ENCODE measurements around the gene RBM38.

Gene RBM38

DNA sequence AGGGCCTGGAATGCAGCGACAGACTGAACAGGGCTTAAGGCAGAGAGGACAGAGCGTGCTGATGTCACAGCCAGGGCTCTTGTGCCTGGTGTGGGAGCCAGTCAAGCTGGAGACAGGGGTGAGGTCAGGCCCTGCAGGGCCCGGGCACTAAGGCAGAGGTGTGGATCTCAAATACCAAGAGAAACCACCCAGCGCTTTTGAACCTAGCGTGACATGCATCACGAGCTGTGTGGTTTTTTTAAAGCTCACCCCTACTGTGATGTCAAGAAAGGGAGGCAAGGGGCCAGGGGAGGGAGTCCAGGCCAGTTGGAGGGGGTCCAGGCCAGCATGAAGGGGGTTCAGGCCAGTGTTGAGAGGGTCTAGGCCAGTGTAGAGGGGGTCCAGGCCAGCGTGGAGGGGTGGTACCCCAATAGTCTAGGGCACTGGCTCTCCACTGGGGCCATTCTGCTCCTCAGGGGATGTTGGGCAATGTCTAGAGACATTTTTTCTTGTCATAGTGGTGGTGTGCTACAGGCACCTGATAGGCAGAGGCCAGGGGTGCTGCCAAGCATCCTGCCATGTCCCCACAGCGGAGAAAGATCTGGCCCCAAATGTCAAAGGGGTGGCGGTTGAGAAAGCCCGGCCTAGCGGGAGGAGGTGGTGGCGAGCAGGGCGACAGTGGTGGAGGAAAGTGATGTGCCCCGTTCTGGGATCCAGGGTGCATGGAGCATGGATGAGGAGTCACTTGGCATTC lies 42.6 kb downstream of the RBM38 start:
- Mint-ChIP-seq H3K4me3 (peak overlapping the region; percentile 11 to 27), H3K36me3 (peaks cover 0 to 5% of the 10 kb centered on the region in 2 donors), H3K9me3 (peaks cover 0 to 5% of the 10 kb centered on the region in 2 donors), H3K4me1 (peaks cover 48 to 78% of the 10 kb centered on the region in 2 donors), H3K27ac (peak overlapping the region; percentile 72), H3K27me3 (no peaks in the 10 kb centered on the region)
- peak; percentile 57 for ATAC-seq (replicated peaks)
- peak; percentile 41 for DNase-seq

DNA sequence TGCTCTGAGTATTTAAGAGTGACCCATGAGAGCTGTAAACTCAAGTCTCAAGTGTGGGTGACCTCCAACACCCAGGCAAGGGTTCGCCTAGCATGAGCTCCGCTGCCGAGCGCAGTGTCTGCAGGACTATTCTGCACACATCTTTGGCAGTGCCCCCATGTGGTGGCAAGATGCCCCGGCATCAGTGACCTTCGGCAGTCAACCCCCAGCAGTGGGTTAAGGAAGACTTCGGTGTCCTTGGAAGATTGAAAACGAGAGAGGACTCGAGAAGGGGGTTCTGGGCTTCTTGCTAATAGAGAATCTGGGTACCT lies 43.1 kb downstream of the RBM38 start:
- Mint-ChIP-seq H3K27me3 (no peaks in the 10 kb centered on the region), H3K9me3 (peaks cover 0 to 5% of the 10 kb centered on the region in 2 donors), H3K4me3 (no peak overlapping the region), H3K4me1 (peaks cover 48 to 73% of the 10 kb centered on the region in 2 donors), H3K27ac (no peak overlapping the region), H3K36me3 (peaks cover 0 to 5% of the 10 kb centered on the region in 2 donors)
- ATAC-seq (replicated peaks) (no peak), DNase-seq (no peak)

DNA sequence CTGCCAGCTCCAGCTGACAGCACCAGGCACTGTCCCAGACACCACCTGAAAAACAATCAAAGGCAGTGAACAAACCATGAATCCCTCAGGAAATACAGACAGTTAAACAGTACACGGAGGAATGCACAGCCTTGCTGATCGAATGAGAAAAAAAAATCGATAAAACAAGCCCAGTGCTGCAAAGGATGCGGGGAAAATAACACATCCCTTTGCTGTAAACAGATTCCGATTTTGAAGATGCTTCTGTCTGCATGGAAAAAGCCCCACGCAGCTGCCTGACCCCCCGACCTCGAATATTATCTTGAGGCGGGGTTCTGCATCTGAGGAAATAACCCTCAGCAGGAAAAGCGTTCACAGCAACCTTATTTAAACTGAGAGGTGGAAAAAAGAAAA lies 43.9 kb downstream of the RBM38 start:
- Mint-ChIP-seq H3K27ac (no peak overlapping the region), H3K4me1 (peaks cover 43 to 72% of the 10 kb centered on the region in 2 donors), H3K9me3 (peaks cover 0 to 5% of the 10 kb centered on the region in 2 donors), H3K36me3 (peaks cover 0 to 5% of the 10 kb centered on the region in 2 donors), H3K4me3 (peak overlapping the region; percentile 26 to 56), H3K27me3 (no peaks in the 10 kb centered on the region)
- ATAC-seq (replicated peaks), result no peak
- DNase-seq, result no peak

DNA sequence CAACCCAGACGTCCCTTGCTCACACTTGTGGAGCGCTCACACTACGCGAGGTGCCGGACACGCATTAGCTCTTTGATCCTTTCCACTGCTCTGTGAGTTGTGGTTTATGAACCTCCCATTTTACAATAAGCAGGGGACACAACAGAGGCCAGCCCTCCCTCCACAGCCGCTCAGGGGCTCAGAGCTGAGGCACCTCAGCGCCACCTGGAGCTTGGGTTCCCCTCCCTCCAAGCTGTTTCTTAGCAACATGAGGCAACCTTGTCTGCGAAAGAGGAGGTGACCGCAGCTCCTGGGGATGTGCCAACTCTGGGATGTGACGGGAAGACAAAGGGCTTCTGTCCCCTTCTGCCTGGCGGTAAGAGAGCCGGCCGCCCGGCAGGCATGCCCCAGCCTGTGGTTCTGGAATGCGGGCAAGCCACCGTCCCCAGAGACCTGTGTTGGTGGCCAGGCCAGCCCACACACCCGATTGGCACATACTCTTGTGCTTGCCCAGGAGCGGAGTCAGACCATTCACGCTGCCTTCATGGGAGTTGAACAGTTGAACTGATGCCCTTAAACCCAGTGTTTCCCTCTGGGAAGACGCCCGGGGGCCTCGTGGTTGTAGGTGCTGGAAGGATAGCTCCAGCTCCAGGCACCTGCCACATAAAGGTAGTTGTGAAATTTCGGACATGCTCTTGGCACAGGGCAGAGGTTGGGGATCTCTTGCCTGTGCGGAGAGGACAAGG lies 44.5 kb downstream of the RBM38 start:
- ATAC-seq (replicated peaks) (peak; percentile 36 to 47), DNase-seq (peak; percentile 26)
- peaks cover 44 to 76% of the 10 kb centered on the region in 2 donors for H3K4me1 Mint-ChIP-seq
- H3K27ac Mint-ChIP-seq, result peak overlapping the region; percentile 22
- H3K27me3 Mint-ChIP-seq, result no peaks in the 10 kb centered on the region
- H3K36me3 Mint-ChIP-seq, result peaks cover 0 to 5% of the 10 kb centered on the region in 2 donors
- peak overlapping the region; percentile 36 to 64 for H3K4me3 Mint-ChIP-seq
- peaks cover 0 to 5% of the 10 kb centered on the region in 2 donors for H3K9me3 Mint-ChIP-seq

DNA sequence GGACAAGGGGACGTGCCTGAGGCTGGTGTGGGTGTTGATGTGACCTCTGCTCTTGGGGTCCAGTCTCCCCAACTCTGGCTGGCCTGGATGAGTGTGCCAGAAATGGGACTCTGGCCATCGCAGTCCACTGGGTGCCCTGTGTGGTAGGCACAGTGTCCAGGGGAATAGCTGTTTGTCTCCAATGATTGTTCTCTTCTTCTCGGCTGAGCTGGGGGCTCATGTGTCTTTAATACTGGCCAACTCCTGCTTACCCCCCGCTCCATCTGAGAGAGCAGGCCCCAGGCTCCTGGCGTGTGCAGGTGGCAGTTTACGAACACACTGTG lies 45.0 kb downstream of the RBM38 start:
- Mint-ChIP-seq H3K4me1 (peaks cover 45 to 77% of the 10 kb centered on the region in 2 donors), H3K36me3 (peaks cover 0 to 5% of the 10 kb centered on the region in 2 donors), H3K4me3 (no peak overlapping the region), H3K27ac (no peak overlapping the region), H3K27me3 (no peaks in the 10 kb centered on the region), H3K9me3 (peaks cover 0 to 5% of the 10 kb centered on the region in 2 donors)
- no peak for ATAC-seq (replicated peaks)
- no peak for DNase-seq

DNA sequence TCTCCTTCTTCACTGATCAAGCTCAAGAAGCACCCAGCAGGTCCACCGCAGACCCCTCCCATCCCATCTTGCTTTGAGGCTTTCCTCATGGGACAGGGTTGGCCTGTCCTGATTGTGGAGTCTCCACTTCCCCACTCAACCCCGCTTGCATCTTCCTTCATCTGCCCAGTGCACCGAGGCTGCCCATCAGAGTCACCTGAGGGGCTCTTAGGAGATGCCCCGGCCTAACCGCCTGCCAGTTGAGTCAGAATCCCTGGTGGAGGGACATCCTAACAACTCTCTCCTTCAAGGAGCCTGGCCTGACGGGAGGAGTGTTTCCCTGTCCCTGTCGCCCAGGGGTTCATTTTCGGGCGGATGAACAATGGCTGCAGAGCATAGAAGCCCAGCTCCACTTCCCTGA lies 46.1 kb downstream of the RBM38 start:
- DNase-seq (no peak), ATAC-seq (replicated peaks) (no peak)
- Mint-ChIP-seq H3K36me3 (peaks cover 0 to 5% of the 10 kb centered on the region in 2 donors), H3K27ac (no peak overlapping the region), H3K4me1 (peaks cover 45 to 76% of the 10 kb centered on the region in 2 donors), H3K27me3 (no peaks in the 10 kb centered on the region), H3K9me3 (peaks cover 0 to 5% of the 10 kb centered on the region in 2 donors), H3K4me3 (no peak overlapping the region)

DNA sequence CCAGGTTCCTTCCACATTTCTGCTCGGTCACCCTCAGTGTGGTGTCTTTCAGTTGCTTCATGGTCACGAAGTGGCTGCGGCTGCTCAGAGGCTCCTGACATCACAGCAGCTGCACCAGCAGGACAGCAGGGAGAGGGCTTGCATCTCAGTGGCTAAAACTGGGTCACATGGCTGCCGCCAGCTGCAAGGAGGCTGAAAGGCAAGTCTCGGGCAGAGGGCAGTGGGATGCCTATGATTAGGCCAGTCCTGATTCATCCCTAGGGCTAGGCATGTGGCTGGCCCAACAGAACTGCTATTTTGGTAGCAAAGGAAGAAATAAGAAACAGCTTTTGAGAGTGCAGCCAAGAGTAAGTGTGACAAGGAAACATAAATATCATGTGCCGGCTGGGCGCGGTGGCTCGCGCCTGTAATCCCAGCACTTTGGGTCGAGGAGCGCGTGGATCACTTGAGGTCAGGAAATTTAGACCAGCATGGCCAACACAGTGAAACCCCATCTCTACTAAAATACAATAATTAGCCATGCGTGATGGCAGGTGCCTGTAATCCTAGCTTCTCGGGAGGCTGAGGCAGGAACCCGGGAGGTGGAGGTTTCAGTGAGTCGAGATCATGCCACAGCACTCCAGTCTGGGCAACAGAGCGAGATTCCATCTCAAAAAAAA lies 46.6 kb downstream of the RBM38 start:
- peaks cover 0 to 5% of the 10 kb centered on the region in 2 donors for H3K36me3 Mint-ChIP-seq
- no peak for DNase-seq
- H3K9me3 Mint-ChIP-seq, result peaks cover 0 to 5% of the 10 kb centered on the region in 2 donors
- no peak overlapping the region for H3K27ac Mint-ChIP-seq
- no peak overlapping the region for H3K4me3 Mint-ChIP-seq
- no peaks in the 10 kb centered on the region for H3K27me3 Mint-ChIP-seq
- peaks cover 40 to 71% of the 10 kb centered on the region in 2 donors for H3K4me1 Mint-ChIP-seq
- no peak for ATAC-seq (replicated peaks)

DNA sequence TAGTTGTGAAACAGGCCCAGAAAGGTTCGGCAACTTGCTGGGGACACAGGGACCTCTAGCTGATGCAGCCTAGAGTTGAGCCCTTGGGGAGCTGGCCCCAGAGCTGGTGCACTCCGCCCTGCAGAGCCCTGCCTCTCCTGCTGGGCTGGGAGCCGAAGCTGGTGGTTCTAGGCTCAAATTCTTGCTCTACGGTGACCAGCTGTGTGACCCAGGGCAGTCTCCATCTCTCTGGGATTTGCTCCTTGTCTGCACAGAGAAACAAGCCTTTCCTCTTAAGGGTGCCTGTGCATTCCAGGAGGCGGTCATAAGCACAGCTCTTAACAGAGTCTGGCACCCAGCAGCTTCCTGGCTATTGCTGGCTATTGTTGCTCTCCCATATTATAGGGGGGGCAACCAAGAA lies 47.4 kb downstream of the RBM38 start:
- Mint-ChIP-seq H3K27me3 (no peaks in the 10 kb centered on the region), H3K36me3 (peaks cover 0 to 5% of the 10 kb centered on the region in 2 donors), H3K4me1 (peaks cover 32 to 63% of the 10 kb centered on the region in 2 donors), H3K27ac (no peak overlapping the region), H3K4me3 (no peak overlapping the region), H3K9me3 (peaks cover 0 to 5% of the 10 kb centered on the region in 2 donors)
- DNase-seq, result no peak
- ATAC-seq (replicated peaks), result no peak

DNA sequence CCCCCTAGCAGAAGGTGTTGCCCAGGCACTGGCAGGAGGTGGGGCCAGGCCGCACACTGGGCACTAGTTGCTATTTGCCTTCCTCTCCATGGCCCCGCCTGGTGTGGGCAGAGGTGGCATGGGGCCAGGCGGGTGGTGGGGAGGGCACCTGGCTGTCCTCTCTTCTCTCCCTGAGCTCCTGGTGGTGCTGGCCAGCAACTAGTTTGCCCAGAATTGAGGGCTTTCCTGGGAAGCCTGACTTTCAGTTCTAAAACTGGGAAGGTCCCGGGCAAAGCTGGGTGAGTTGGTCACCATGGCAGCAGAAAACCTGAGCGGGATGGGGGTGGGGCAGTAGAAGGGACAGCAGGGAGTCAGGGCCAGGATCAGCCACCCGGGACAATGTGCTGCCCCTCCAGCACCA lies 48.2 kb downstream of the RBM38 start:
- H3K27me3 Mint-ChIP-seq, result no peaks in the 10 kb centered on the region

DNA sequence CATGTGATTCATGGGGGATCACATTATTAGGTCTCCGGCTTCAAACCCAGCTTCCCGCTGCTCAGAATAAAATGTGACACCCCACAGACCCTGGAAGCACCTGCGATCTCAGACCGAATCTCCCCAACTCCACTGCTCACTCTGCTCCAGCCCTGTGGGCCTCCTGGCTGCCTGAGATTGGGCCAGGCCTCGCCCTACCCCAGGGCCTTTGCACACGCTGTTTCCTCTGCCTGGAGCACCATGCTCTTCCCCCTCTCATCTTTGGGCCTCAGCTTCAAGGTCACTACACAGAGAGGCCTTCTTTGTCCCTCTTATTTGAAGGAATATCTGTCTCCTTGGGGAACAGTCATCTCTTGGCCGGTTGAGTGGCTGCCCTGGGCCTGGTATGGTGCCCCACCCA lies 48.8 kb downstream of the RBM38 start:
- DNase-seq (no peak), ATAC-seq (replicated peaks) (no peak)
- no peak overlapping the region for H3K27ac Mint-ChIP-seq
- H3K9me3 Mint-ChIP-seq, result peaks cover 0 to 5% of the 10 kb centered on the region in 2 donors
- H3K4me3 Mint-ChIP-seq, result no peak overlapping the region
- peaks cover 19 to 50% of the 10 kb centered on the region in 2 donors for H3K4me1 Mint-ChIP-seq
- no peaks in the 10 kb centered on the region for H3K27me3 Mint-ChIP-seq
- H3K36me3 Mint-ChIP-seq, result peaks cover 0 to 5% of the 10 kb centered on the region in 2 donors

More for the DNA sequence above, 48.2 kb downstream of the RBM38 start:
- peaks cover 24 to 55% of the 10 kb centered on the region in 2 donors for H3K4me1 Mint-ChIP-seq
- H3K36me3 Mint-ChIP-seq, result peaks cover 0 to 5% of the 10 kb centered on the region in 2 donors
- H3K27ac Mint-ChIP-seq, result no peak overlapping the region
- no peak overlapping the region for H3K4me3 Mint-ChIP-seq
- H3K9me3 Mint-ChIP-seq, result peaks cover 0 to 5% of the 10 kb centered on the region in 2 donors
- ATAC-seq (replicated peaks), result no peak
- DNase-seq, result no peak

DNA sequence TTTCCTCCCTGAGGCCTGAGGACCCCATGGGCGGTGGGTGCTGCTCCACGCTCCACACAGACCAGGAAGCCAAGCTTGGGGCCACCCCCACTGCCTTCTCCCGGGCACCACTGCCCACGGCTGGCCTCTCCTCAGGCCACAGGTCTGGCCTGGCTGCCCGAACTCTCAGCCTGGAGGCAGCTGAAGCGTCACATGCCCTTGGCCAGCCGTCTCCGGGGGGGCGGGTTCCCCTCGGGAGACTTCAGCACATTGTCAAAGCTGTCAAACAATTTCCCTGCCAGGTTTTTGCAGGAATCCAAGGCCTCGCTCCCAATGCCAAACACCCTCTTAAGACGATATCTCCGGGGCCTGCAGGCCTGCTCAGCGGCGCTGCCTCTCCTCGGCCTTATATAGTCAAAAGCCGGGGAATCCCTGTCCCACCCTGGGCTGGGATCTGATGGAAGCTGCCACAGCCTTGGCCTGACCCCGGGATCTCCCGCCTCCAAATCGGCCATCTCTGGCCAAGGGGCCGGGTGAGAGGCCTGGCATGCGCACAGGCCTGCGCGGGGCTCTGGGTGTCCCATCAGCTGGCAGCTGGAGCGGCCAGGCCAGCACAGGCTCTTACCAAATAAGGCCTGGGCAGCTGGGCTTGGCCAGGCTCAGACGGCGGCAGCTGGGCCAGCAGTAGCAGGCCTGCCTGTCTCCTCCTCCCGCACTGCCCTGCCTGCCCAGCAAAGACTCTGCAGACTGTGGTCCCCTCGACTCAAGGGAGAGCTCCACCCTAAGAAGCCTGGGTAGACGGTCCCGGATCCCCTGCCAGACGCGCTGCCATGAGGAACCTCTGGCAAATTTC lies 49.7 kb downstream of the RBM38 start:
- no peak for DNase-seq
- no peak for ATAC-seq (replicated peaks)
- peaks cover 1 to 5% of the 10 kb centered on the region in 2 donors for H3K9me3 Mint-ChIP-seq
- peaks cover 0 to 5% of the 10 kb centered on the region in 2 donors for H3K36me3 Mint-ChIP-seq
- H3K4me3 Mint-ChIP-seq, result no peak overlapping the region
- peaks cover 14 to 45% of the 10 kb centered on the region in 2 donors for H3K4me1 Mint-ChIP-seq
- no peaks in the 10 kb centered on the region for H3K27me3 Mint-ChIP-seq
- H3K27ac Mint-ChIP-seq, result no peak overlapping the region

DNA sequence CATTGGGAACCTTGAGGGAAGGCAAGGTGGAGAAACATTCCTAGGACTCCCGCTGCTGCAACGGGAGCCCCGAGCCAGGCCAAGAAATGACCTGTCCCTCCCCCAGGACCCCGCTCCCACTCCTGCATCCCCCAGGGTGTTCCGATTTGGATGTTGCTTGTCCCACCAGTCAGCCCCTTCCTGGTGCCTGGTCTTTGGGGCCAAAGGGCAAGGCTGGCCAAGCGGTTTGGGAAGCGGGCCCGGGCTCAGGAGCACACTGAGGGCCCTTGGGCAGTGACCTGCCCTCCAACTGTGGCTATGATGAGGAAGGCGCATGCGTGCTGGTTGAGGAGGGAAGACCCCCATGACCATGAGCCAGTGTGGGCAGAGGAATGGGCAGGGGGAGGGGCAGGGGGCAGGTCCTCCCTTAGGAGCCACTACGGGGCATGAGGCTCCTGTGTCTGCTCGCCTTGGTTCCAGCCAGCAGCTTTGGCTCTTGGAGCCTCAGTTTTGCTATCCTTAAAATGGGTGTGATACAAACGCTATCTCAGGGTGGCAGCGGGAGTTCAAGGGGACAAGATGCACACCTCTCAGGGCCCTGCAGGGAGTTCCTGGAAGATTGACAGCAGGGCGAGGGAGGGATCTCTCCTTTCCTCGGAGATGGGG lies 50.4 kb downstream of the RBM38 start:
- Mint-ChIP-seq H3K4me3 (no peak overlapping the region), H3K4me1 (peaks cover 12 to 40% of the 10 kb centered on the region in 2 donors), H3K36me3 (peaks cover 0 to 5% of the 10 kb centered on the region in 2 donors), H3K27ac (no peak overlapping the region), H3K27me3 (no peaks in the 10 kb centered on the region), H3K9me3 (peaks cover 1 to 5% of the 10 kb centered on the region in 2 donors)
- ATAC-seq (replicated peaks), result no peak
- no peak for DNase-seq

DNA sequence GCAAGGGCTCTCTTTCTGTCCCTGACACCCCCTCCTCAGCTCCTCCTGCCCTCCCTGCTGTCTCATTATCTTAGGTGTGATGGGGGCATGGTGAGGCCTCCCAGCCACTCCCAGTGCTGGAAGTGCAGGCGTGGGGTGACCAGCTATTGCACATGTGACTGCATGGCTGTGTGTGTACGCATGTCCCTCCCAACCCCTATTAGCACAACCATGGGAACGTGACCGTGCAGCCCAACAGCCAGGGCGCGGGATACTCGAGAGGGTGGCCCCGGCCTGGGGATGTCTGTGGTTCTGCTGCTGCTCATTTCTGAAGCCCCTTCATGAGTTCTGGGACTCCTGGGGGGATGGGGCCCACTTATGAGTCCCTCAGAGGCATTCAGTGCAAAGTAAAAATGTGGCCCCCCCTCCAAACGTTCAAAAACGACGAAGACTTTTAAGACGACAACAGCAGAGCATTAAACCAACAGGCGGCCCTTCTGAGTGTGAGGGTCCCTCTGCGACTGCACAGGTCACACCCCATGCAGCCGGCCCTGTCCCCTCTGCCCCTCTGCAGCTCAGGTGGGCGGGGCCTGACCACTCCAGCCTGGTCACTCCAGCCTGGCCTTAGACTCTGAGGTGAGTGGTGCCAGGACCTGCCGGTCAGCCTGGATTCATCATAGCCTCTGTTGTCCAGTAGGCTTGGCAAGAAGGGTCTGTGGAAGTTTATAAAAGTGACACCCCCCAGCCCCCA lies 51.1 kb downstream of the RBM38 start:
- no peak for ATAC-seq (replicated peaks)
- H3K27ac Mint-ChIP-seq, result peak overlapping the region; percentile 20

More for the DNA sequence above, 51.1 kb downstream of the RBM38 start:
- no peak for DNase-seq
- Mint-ChIP-seq H3K27me3 (no peaks in the 10 kb centered on the region), H3K9me3 (peaks cover 1% of the 10 kb centered on the region in 2 donors), H3K36me3 (peaks cover 0 to 2% of the 10 kb centered on the region in 2 donors), H3K4me3 (no peak overlapping the region), H3K4me1 (peaks cover 11 to 36% of the 10 kb centered on the region in 2 donors)
